ENCODE results near the gene SDHAF3. TPM values are rescaled to one million over a fixed set of nuclear protein-coding genes. Genes with fewer than 3 reads are reported as not detected.
"Not testable (repeated sequence)": the region's sequence is repeated elsewhere in the genome, so short reads cannot be mapped to it uniquely, and the experiment has no call there.

Gene SDHAF3
- polyA plus RNA-seq, 6 donors from 2014 or later = 28.4 to 58.4 (median 45.1) TPM

GRCh38 chr7:97104719-97105238 is 12.7 kb upstream of the SDHAF3 start:
- ATAC-seq (ENCODE audit: low read depth in 2 of 2) = peak; percentile 87 to 94
- no peaks in the 10 kb centered on the region for H3K4me1 Mint-ChIP-seq
- peak; percentile 75 for DNase-seq

DNA sequence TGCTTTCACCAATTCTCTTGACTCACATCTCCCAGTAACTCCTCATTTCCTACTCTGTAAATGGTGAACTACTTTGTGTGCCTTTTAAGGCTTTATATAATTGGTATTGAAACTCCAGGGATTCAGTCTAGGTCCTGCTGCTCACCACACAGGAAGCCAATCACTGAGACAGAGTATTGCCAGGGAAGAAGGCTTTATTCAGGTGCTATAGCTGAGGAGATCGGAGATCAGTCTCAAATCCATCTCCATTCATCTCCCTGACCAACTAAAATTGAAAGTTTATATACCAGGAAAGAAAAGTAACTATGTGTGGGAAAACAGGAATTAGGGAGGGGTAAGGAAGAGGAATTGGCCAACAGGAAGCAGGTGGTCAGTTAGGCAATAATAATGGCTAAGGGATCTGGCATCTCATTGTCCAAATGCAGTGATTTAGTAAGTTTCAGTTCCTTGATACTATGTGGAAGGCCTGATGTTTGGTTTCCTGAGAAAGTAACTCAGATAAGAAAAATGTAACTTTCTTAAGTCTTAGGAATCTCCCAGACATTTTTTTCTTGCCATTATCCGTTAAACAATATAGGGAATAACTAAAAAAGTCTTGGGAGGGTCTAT is 10.2 kb upstream of the SDHAF3 start:
- H3K27me3 Mint-ChIP-seq = peaks cover 13 to 23% (median 13%) of the 10 kb centered on the region in 3 donors
- peaks cover 0 to 6% of the 10 kb centered on the region in 2 donors for H3K36me3 Mint-ChIP-seq
- ATAC-seq (ENCODE audit: low read depth in 2 of 2) (no peak), DNase-seq (no peak)
- H3K9me3 Mint-ChIP-seq = peaks cover 3 to 12% (median 7%) of the 10 kb centered on the region in 7 donors
- no peaks in the 10 kb centered on the region for H3K4me1 Mint-ChIP-seq
- H3K4me3 Mint-ChIP-seq = no peak overlapping the region
- H3K27ac Mint-ChIP-seq = peak overlapping the region in 2 of 6 donors; percentile 3 to 8

More at GRCh38 chr7:97104719-97105238, 12.7 kb upstream of the SDHAF3 start:
- Mint-ChIP-seq H3K9me3 (peaks cover 0 to 3% (median 0%) of the 10 kb centered on the region in 7 donors), H3K36me3 (no peaks in the 10 kb centered on the region), H3K27me3 (peaks cover 8 to 38% (median 9%) of the 10 kb centered on the region in 3 donors), H3K27ac (no peak overlapping the region), H3K4me3 (no peak overlapping the region)

- peaks cover 39 to 56% (median 47%) of the 10 kb centered on the region in 3 donors for H3K4me1 Mint-ChIP-seq
- H3K27me3 Mint-ChIP-seq = no peaks in the 10 kb centered on the region
- peaks cover 0 to 14% (median 5%) of the 10 kb centered on the region in 7 donors for H3K9me3 Mint-ChIP-seq
- H3K36me3 Mint-ChIP-seq = peaks cover 0 to 3% of the 10 kb centered on the region in 2 donors
- peak overlapping the region in 7 of 8 donors; percentile 58 to 98 (median 97) for H3K4me3 Mint-ChIP-seq
- peak overlapping the region; percentile 93 to 98 (median 96) for H3K27ac Mint-ChIP-seq
- peak; percentile 68 to 69 for ATAC-seq (ENCODE audit: low read depth in 2 of 2)
- peak; percentile 71 for DNase-seq
Observed at GRCh38 chr7:97116308-97116707, 1.2 kb upstream of the SDHAF3 start.

GRCh38 chr7:97117035-97117371 is 495 bp upstream of the SDHAF3 start:
- DNase-seq (no peak), ATAC-seq (ENCODE audit: low read depth in 2 of 2) (no peak)
- Mint-ChIP-seq H3K4me3 (peak overlapping the region; percentile 93 to 98 (median 97)), H3K9me3 (peaks cover 0 to 14% (median 5%) of the 10 kb centered on the region in 7 donors), H3K27ac (peak overlapping the region; percentile 93 to 98 (median 96)), H3K4me1 (peaks cover 39 to 56% (median 51%) of the 10 kb centered on the region in 3 donors), H3K27me3 (no peaks in the 10 kb centered on the region), H3K36me3 (peaks cover 0 to 5% of the 10 kb centered on the region in 2 donors)

DNA sequence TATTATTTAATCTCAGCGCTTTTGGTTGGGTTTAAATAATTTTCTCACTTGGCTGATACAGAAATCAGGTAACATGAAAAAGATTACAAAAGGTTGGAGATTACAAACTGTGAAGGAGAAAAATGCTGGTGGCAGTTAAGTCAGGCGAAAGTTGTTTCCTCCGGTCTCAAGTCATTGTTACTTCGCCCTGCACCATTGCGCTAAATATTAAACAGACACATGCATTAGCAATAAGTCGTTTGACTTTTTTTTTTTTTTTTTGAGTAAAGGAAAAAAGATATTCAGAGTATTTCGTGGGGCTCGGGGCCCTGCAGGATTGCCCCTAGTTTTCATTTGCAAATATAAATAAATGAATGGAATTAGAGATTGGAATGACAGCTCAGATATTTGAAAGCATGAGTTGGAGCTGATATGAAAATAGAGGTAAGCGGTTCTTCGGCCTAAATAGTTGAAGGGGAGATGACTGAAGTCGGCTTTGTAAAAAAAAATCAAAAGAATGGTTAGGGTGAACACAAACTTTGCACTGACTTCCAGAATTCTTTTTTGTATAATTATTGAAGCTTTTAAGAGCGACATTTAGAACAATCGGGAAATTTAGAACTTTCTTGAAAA is 914 bp downstream of the SDHAF3 start:
- H3K9me3 Mint-ChIP-seq = peaks cover 0 to 15% (median 5%) of the 10 kb centered on the region in 7 donors
- peaks cover 0 to 5% of the 10 kb centered on the region in 2 donors for H3K36me3 Mint-ChIP-seq
- peak overlapping the region; percentile 93 to 98 (median 97) for H3K4me3 Mint-ChIP-seq
- peak overlapping the region in 5 of 6 donors; percentile 60 to 97 (median 96) for H3K27ac Mint-ChIP-seq
- DNase-seq (no peak), ATAC-seq (ENCODE audit: low read depth in 2 of 2) (no peak)
- peaks cover 39 to 56% (median 56%) of the 10 kb centered on the region in 3 donors for H3K4me1 Mint-ChIP-seq
- H3K27me3 Mint-ChIP-seq = no peaks in the 10 kb centered on the region

DNA sequence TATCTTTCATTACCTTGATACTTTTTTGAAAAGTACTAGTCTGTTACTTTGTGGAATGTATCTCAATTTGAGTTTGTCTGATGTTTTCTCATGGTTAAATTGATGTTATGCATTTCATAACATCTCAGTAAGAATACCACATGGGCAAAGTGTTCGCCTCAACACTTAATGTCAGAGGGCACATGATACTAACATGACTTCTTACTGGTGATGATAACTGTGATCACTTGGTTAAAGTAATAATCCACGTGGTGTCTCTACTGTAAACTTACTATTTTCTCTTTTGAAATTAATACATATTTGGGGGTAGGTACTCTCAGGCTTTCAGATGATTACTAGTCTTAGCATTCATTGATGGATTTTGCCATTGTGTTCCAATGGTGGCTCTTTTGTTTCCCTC is 2.2 kb downstream of the SDHAF3 start:
- H3K9me3 Mint-ChIP-seq = peaks cover 0 to 18% (median 7%) of the 10 kb centered on the region in 7 donors
- H3K36me3 Mint-ChIP-seq = peaks cover 3 to 8% of the 10 kb centered on the region in 2 donors
- peak overlapping the region in 5 of 8 donors; percentile 2 to 83 (median 36) for H3K4me3 Mint-ChIP-seq
- no peaks in the 10 kb centered on the region for H3K27me3 Mint-ChIP-seq
- ATAC-seq (ENCODE audit: low read depth in 2 of 2) = no peak
- peaks cover 39 to 62% (median 59%) of the 10 kb centered on the region in 3 donors for H3K4me1 Mint-ChIP-seq
- peak overlapping the region in 1 of 6 donors; percentile 93 for H3K27ac Mint-ChIP-seq
- DNase-seq = no peak

- Mint-ChIP-seq H3K27ac (peak overlapping the region in 2 of 6 donors; percentile 31 to 93), H3K27me3 (no peaks in the 10 kb centered on the region), H3K36me3 (peaks cover 10 to 14% of the 10 kb centered on the region in 2 donors), H3K4me3 (no peak overlapping the region), H3K4me1 (peaks cover 37 to 64% (median 64%) of the 10 kb centered on the region in 3 donors), H3K9me3 (peaks cover 6 to 27% (median 13%) of the 10 kb centered on the region in 7 donors)
- no peak for ATAC-seq (ENCODE audit: low read depth in 2 of 2)
- DNase-seq = no peak
Observed at GRCh38 chr7:97120713-97121457, 3.4 kb downstream of the SDHAF3 start.

DNA sequence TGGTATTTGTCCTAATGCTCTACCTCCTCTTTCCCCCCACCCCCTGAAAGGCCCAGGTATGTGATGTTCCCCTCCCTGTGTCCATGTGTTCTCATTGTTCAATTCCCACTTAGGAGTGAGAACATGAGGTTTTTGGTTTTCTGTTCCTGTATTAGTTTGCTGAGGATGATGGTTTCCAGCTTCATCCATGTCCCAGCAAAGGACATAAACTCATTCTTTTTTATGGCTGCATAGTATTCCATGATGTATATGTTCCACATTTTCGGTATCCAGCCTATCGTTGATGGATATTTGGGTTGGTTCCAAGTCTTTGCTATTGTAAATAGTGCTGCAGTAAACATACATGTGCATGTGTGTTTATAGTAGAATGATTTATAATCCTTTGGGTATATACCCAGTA is 5.6 kb downstream of the SDHAF3 start:
- ATAC-seq (ENCODE audit: low read depth in 2 of 2) = not testable (repeated sequence)
- peaks cover 10 to 14% of the 10 kb centered on the region in 2 donors for H3K36me3 Mint-ChIP-seq

DNA sequence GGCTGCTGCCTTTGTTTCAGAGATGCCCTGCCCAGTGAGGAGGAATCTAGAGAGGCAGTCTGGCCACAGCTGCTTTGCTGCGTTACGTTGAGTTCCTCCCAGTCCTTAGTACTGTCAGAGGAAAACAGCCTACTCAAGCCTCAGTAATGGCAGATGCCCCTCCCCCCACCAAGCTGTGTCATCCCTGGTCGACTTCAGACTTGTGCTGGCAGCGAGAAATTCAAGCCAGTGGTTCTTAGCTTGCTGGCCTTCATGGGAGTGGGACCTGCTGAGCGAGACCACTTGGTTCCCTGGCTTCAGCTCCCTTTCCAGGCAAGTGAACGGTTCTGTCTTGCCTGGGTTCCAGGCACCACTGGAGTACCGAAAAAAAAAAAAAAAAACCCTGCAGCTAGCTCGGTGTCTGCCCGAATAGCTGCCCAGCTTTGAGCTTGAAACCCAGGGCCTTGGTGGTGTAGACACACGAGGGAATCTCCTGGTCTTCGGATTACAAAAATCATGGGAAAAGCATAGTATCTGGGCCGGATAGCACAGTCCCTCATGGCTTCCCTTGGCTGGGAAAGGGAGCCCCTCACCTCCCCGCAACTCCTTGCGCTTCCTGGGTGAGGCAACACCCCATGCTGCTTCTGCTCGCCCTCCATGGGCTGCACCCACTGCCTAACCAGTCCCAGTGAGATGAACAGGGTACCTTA is 9.1 kb downstream of the SDHAF3 start:
- no peak for ATAC-seq (ENCODE audit: low read depth in 2 of 2)
- peaks cover 2 to 15% (median 8%) of the 10 kb centered on the region in 7 donors for H3K9me3 Mint-ChIP-seq

More for the DNA sequence above, 5.6 kb downstream of the SDHAF3 start:
- H3K27me3 Mint-ChIP-seq, H3K4me3 Mint-ChIP-seq, DNase-seq, H3K27ac Mint-ChIP-seq: not testable (repeated sequence)
- Mint-ChIP-seq H3K9me3 (peaks cover 2 to 15% (median 8%) of the 10 kb centered on the region in 7 donors), H3K4me1 (peaks cover 15 to 49% (median 43%) of the 10 kb centered on the region in 3 donors)

GRCh38 chr7:97128736-97129135 is 11.2 kb downstream of the SDHAF3 start:
- Mint-ChIP-seq H3K27ac (peak overlapping the region in 1 of 6 donors; percentile 59), H3K4me3 (no peak overlapping the region), H3K9me3 (peaks cover 2 to 13% (median 8%) of the 10 kb centered on the region in 7 donors), H3K4me1 (peaks cover 0 to 27% (median 25%) of the 10 kb centered on the region in 3 donors), H3K27me3 (no peaks in the 10 kb centered on the region), H3K36me3 (peaks cover 5 to 14% of the 10 kb centered on the region in 2 donors)
- DNase-seq = no peak
- no peak for ATAC-seq (ENCODE audit: low read depth in 2 of 2)

More for the DNA sequence above, 9.1 kb downstream of the SDHAF3 start:
- no peak overlapping the region for H3K27ac Mint-ChIP-seq
- H3K27me3 Mint-ChIP-seq = no peaks in the 10 kb centered on the region
- no peak for DNase-seq
- H3K4me3 Mint-ChIP-seq = no peak overlapping the region
- peaks cover 5 to 14% of the 10 kb centered on the region in 2 donors for H3K36me3 Mint-ChIP-seq
- H3K4me1 Mint-ChIP-seq = peaks cover 0 to 33% (median 27%) of the 10 kb centered on the region in 3 donors

DNA sequence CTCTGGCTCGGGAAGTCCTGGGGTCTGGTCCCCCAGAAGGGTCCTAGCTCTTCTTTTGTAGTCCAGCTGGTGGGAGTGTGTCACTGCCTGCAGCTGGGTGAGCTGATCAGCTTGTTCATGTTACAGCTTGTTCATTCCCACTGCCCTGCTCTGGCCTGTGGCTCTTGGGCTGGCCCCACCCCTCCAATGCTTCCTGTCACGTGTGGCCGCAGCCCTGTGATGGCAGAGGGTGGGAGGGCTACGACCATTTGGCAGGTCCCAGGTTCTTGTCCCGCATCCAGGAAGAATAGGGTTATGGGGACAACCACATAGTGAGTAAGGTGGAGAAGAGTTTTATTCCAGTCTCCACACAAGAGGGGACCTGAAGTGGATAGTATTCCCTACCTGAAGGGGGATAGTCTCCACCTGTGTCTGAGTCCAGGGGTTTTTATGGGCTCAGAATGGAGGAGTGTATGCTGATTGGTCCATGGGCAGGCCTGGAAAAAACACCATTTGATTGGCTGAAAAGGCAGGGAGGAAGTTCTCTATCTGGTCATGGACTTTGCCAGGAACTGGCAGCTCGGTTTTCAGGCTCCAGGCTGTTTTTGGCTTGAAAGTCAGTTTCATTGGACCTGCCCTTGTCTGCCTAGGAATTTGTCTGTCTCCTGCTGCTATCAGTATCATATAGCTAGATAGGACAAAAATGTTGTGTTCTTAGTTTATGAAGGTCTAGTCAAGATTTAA is 13.1 kb downstream of the SDHAF3 start:
- H3K4me3 Mint-ChIP-seq = no peak overlapping the region
- peaks cover 0 to 9% of the 10 kb centered on the region in 2 donors for H3K36me3 Mint-ChIP-seq
- H3K27ac Mint-ChIP-seq = peak overlapping the region in 2 of 6 donors; percentile 38 to 69
- ATAC-seq (ENCODE audit: low read depth in 2 of 2) (no peak), DNase-seq (no peak)
- H3K9me3 Mint-ChIP-seq = peaks cover under 1 to 5% (median 1%) of the 10 kb centered on the region in 7 donors
- no peaks in the 10 kb centered on the region for H3K27me3 Mint-ChIP-seq
- peaks cover 4 to 24% (median 22%) of the 10 kb centered on the region in 3 donors for H3K4me1 Mint-ChIP-seq

- ATAC-seq (ENCODE audit: low read depth in 2 of 2) = no peak
- DNase-seq = no peak
- Mint-ChIP-seq H3K36me3 (peaks cover 7 to 14% of the 10 kb centered on the region in 2 donors), H3K4me1 (peaks cover 4 to 23% (median 13%) of the 10 kb centered on the region in 3 donors), H3K27ac (no peak overlapping the region), H3K9me3 (peaks cover 0 to 6% (median 3%) of the 10 kb centered on the region in 7 donors), H3K4me3 (no peak overlapping the region), H3K27me3 (no peaks in the 10 kb centered on the region)
Observed at GRCh38 chr7:97133159-97133558, 15.7 kb downstream of the SDHAF3 start.
